Astrocyte (in vitro differentiated cells and primary cell): ENCODE measurements around the gene TSPAN15. TPM values are rescaled to one million over a fixed set of nuclear protein-coding genes. Genes with fewer than 3 reads are reported as not detected.

Source experiments
- DNase-seq: peaks from one replicate; pipeline ENCODE4 v3.0.0-alpha.2; 2010; ENCODE audit warnings: low read depth
- FAIRE-seq: peaks from 2 replicates; lab custom pipeline; 2011; peaks lifted over from hg19 to GRCh38; lab: Jason Lieb, UNC
- H2AFZ ChIP-seq: 2 replicates; pipeline ENCODE4 v1.6.0; 2012; ENCODE audit warnings: low read depth, low read length, inconsistent platforms
- H3K27ac ChIP-seq: 2 replicates; pipeline ENCODE4 v1.5.1; 2011; ENCODE audit warnings: low read depth, low read length, inconsistent platforms
- H3K27me3 ChIP-seq: 2 replicates; pipeline ENCODE4 v1.6.0; 2011; ENCODE audit warnings: low read length, inconsistent platforms; ENCODE audit not compliant: insufficient read depth
- H3K36me3 ChIP-seq: 2 replicates; pipeline ENCODE4 v1.5.1; 2011; ENCODE audit warnings: low read length, inconsistent platforms; ENCODE audit not compliant: insufficient read depth
- H3K4me1 ChIP-seq: 2 replicates; pipeline ENCODE4 v1.5.1; 2011; ENCODE audit warnings: low read length, inconsistent platforms; ENCODE audit not compliant: insufficient read depth
- H3K4me2 ChIP-seq: 2 replicates; pipeline ENCODE4 v1.6.0; 2012; ENCODE audit warnings: low read length, inconsistent platforms
- H3K4me3 ChIP-seq: 2 replicates; pipeline ENCODE4 v1.5.1; 2011; ENCODE audit warnings: low read depth, mild to moderate bottlenecking, low read length, inconsistent platforms; ENCODE audit not compliant: insufficient read depth
- H3K79me2 ChIP-seq: 2 replicates; pipeline ENCODE4 v1.6.0; 2012; ENCODE audit warnings: mild to moderate bottlenecking, low read length, inconsistent platforms; ENCODE audit not compliant: insufficient read depth
- H3K9ac ChIP-seq: 2 replicates; pipeline ENCODE4 v1.6.0; 2012; ENCODE audit warnings: mild to moderate bottlenecking, low read length, inconsistent platforms
- H3K9me3 ChIP-seq: 2 replicates; pipeline ENCODE4 v1.5.1; 2012; ENCODE audit warnings: low read depth, mild to moderate bottlenecking, low read length, inconsistent platforms; ENCODE audit not compliant: insufficient read depth
- H4K20me1 ChIP-seq: 2 replicates; pipeline ENCODE4 v1.6.0; 2012; ENCODE audit warnings: low read length, inconsistent platforms; ENCODE audit not compliant: insufficient read depth
- H3K27ac Mint-ChIP-seq: one replicate; pipeline ENCODE4 v1.8.0; 2021; ENCODE audit warnings: mild to moderate bottlenecking, mixed read lengths; ENCODE audit not compliant: unreplicated experiment
- H3K27me3 Mint-ChIP-seq: one replicate; pipeline ENCODE4 v1.8.0; 2021; ENCODE audit warnings: low read depth, mixed read lengths; ENCODE audit not compliant: unreplicated experiment
- H3K36me3 Mint-ChIP-seq: one replicate; pipeline ENCODE4 v1.8.0; 2021; ENCODE audit warnings: low read depth, mixed read lengths; ENCODE audit not compliant: unreplicated experiment
- H3K4me1 Mint-ChIP-seq: one replicate; pipeline ENCODE4 v1.8.0; 2021; ENCODE audit warnings: low read depth, mixed read lengths; ENCODE audit not compliant: unreplicated experiment
- H3K4me3 Mint-ChIP-seq: one replicate; pipeline ENCODE4 v1.8.0; 2021; ENCODE audit warnings: mild to moderate bottlenecking, moderate library complexity, mixed read lengths; ENCODE audit not compliant: unreplicated experiment
- H3K9me3 Mint-ChIP-seq: one replicate; pipeline ENCODE4 v1.8.0; 2021; ENCODE audit warnings: mild to moderate bottlenecking, mixed read lengths; ENCODE audit not compliant: unreplicated experiment
- CTCF ChIP-seq: IDR thresholded peaks from 2 replicates; pipeline ENCODE4 v1.5.1; 2011; ENCODE audit warnings: low read depth, mild to moderate bottlenecking, inconsistent platforms, low read length, moderate library complexity; ENCODE audit not compliant: insufficient read depth
- EZH2 ChIP-seq: IDR thresholded peaks from 2 replicates; pipeline ENCODE4 v1.6.1; 2012; ENCODE audit warnings: mild to moderate bottlenecking, low read length, inconsistent platforms; ENCODE audit not compliant: insufficient read depth
- total RNA-seq: library from RNA; stranded (reverse); gene quantifications from 2 replicates; pipeline ENCODE4 v1.2.1, GENCODE V29; 2021

Gene TSPAN15
- total RNA-seq, 1 donor from 2014 or later, result 9.4 TPM

- Histone ChIP-seq H2AFZ (no peak overlapping the region), H3K4me2 (no peak overlapping the region), H3K27ac (no peak overlapping the region), H3K79me2 (no peaks in the 10 kb centered on the region), H3K4me3 (no peak overlapping the region), H3K4me1 (no peaks in the 10 kb centered on the region), H3K9ac (no peak overlapping the region), H3K9me3 (peaks cover 8% of the 10 kb centered on the region), H3K27me3 (peaks cover 8% of the 10 kb centered on the region), H3K36me3 (no peaks in the 10 kb centered on the region), H4K20me1 (no peaks in the 10 kb centered on the region)
- DNase-seq (no peak), FAIRE-seq (no peak)
- Mint-ChIP-seq H3K36me3 (no peaks in the 10 kb centered on the region), H3K9me3 (peaks cover 32% of the 10 kb centered on the region), H3K4me3 (no peak overlapping the region), H3K27ac (no peak overlapping the region), H3K27me3 (peaks cover 26% of the 10 kb centered on the region), H3K4me1 (no peaks in the 10 kb centered on the region)
- no peak for TF ChIP-seq EZH2
- no peak for TF ChIP-seq CTCF
Observed at GRCh38 chr10:69538461-69538860, 87.2 kb downstream of the TSPAN15 start.

GRCh38 chr10:69541463-69541862, 90.2 kb downstream of the TSPAN15 start:
- Histone ChIP-seq H3K4me1 (no peaks in the 10 kb centered on the region), H4K20me1 (no peaks in the 10 kb centered on the region), H3K4me2 (no peak overlapping the region), H3K79me2 (no peaks in the 10 kb centered on the region), H3K36me3 (no peaks in the 10 kb centered on the region), H3K9ac (no peak overlapping the region), H3K27ac (no peak overlapping the region), H2AFZ (no peak overlapping the region), H3K4me3 (no peak overlapping the region), H3K27me3 (peaks cover 2% of the 10 kb centered on the region), H3K9me3 (peaks cover 8% of the 10 kb centered on the region)
- FAIRE-seq, result no peak
- H3K4me1 Mint-ChIP-seq, result no peaks in the 10 kb centered on the region
- H3K4me3 Mint-ChIP-seq, result no peak overlapping the region
- peaks cover 32% of the 10 kb centered on the region for H3K9me3 Mint-ChIP-seq
- H3K27ac Mint-ChIP-seq, result no peak overlapping the region
- no peak for DNase-seq
- H3K27me3 Mint-ChIP-seq, result peaks cover 24% of the 10 kb centered on the region
- no peaks in the 10 kb centered on the region for H3K36me3 Mint-ChIP-seq
- TF ChIP-seq EZH2 (no peak), CTCF (no peak)

- Histone ChIP-seq H2AFZ (no peak overlapping the region), H3K9me3 (peaks cover 12% of the 10 kb centered on the region), H3K9ac (no peak overlapping the region), H3K27me3 (peaks cover 3% of the 10 kb centered on the region), H3K79me2 (no peaks in the 10 kb centered on the region), H3K4me2 (no peak overlapping the region), H3K27ac (no peak overlapping the region), H3K4me1 (no peaks in the 10 kb centered on the region), H3K4me3 (no peak overlapping the region), H4K20me1 (no peaks in the 10 kb centered on the region), H3K36me3 (no peaks in the 10 kb centered on the region)
- Mint-ChIP-seq H3K36me3 (no peaks in the 10 kb centered on the region), H3K4me3 (no peak overlapping the region), H3K4me1 (no peaks in the 10 kb centered on the region), H3K27me3 (peaks cover 39% of the 10 kb centered on the region), H3K27ac (no peak overlapping the region), H3K9me3 (peaks cover 35% of the 10 kb centered on the region)
- TF ChIP-seq CTCF, result no peak
- no peak for TF ChIP-seq EZH2
- DNase-seq (no peak), FAIRE-seq (no peak)
Observed at GRCh38 chr10:69549959-69550358, 98.7 kb downstream of the TSPAN15 start.
